HCT116 (cell line): ENCODE data around the gene PICALM.

Experiments used
- JUND ChIP-seq: IDR thresholded peaks from 2 replicates; pipeline ENCODE4 v1.6.1; 2012
- YY1 ChIP-seq: IDR thresholded peaks from 2 replicates; pipeline ENCODE4 v1.6.1; 2011; ENCODE audit warnings: low read length, low read depth, moderate library complexity, mild to moderate bottlenecking; ENCODE audit not compliant: insufficient replicate concordance; ENCODE audit errors: extremely low read depth

DNA sequence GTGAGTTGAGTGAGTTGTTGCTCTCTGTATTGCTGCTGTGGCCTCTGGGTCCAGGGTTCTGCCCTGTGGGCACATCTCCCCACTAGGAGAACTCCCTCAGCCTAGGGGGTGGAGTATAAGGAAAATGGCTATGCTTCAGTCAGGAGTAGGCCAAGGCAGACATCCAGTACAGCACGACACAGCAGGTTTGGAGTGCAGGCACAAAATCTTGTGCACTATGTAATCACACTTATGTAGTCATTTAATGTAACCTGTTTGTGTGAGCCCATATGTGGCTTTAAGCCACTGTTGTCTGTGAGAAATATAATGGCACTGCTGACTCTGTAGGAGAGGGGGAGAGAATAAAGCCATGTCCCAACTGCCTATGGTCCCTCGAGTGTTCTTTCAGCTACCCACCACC, 123.6 kb downstream of the PICALM start:
- no peak for TF ChIP-seq YY1
- TF ChIP-seq JUND = no peak
